Astrocyte of the spinal cord (primary cell): ENCODE measurements around the gene SLC22A13.
A peak's percentile ranks its signal among the peaks of the same experiment; 100 is the strongest.

Source experiments
- DNase-seq: peaks from one replicate; pipeline ENCODE4 v3.0.0; 2011; ENCODE audit warnings: low read depth, low spot score
- H3K4me3 ChIP-seq: 2 replicates; pipeline ENCODE4 v1.5.1; 2011; ENCODE audit warnings: low read depth, mild to moderate bottlenecking, low read length, moderate library complexity
- CTCF ChIP-seq: IDR thresholded peaks from 2 replicates; pipeline ENCODE4 v1.5.1; 2012; ENCODE audit warnings: low read depth, mild to moderate bottlenecking, low read length, inconsistent platforms
- in situ Hi-C: cut with HindIII; loops from 2 replicates; pipeline ENCODE4 v1.10.0; 2017; ENCODE audit warnings: low sequenced_read_pairs

Gene SLC22A13

GRCh38 chr3:38297947-38298711, 32.5 kb downstream of the SLC22A13 start:
- peak; percentile 21 for DNase-seq

GRCh38 chr3:38306941-38307340, 41.3 kb downstream of the SLC22A13 start:
- in situ Hi-C loops = no loop called here
- DNase-seq = no peak
- H3K4me3 ChIP-seq = no peak overlapping the region
- TF ChIP-seq CTCF = no peak

More at GRCh38 chr3:38297947-38298711, 32.5 kb downstream of the SLC22A13 start:
- in situ Hi-C loops = no loop called here
- peak; percentile 51 for TF ChIP-seq CTCF
- H3K4me3 ChIP-seq = no peak overlapping the region

- in situ Hi-C loops = no loop called here
- TF ChIP-seq CTCF = no peak
- no peak for DNase-seq
- no peak overlapping the region for H3K4me3 ChIP-seq
Observed at GRCh38 chr3:38307599-38307998, 42.0 kb downstream of the SLC22A13 start.

- no peak for TF ChIP-seq CTCF
- in situ Hi-C loops = no loop called here
- no peak for DNase-seq
- H3K4me3 ChIP-seq = no peak overlapping the region
Observed at GRCh38 chr3:38308456-38308855, 42.8 kb downstream of the SLC22A13 start.

GRCh38 chr3:38311476-38311875, 45.9 kb downstream of the SLC22A13 start:
- in situ Hi-C loops = no loop called here
- H3K4me3 ChIP-seq = no peak overlapping the region
- no peak for DNase-seq
- TF ChIP-seq CTCF = no peak

GRCh38 chr3:38311941-38312340, 46.3 kb downstream of the SLC22A13 start:
- no peak overlapping the region for H3K4me3 ChIP-seq
- no peak for TF ChIP-seq CTCF
- no peak for DNase-seq
- in situ Hi-C loops = no loop called here
